Activated CD4-positive, CD25-positive, alpha-beta regulatory T cell treated with anti-CD3 and anti-CD28 coated beads, Interleukin-2, amount 50 U/mL, for 16 hours (primary cell): ENCODE results near the gene ANO6.
"Not testable (repeated sequence)": the region's sequence is repeated elsewhere in the genome, so short reads cannot be mapped to it uniquely, and the experiment has no call there.

ENCODE experiments used
- DNase-seq: peaks from one replicate; pipeline ENCODE4 v3.0.0-alpha.2; 2020; ENCODE audit warnings: low read depth, low spot score

Gene ANO6

DNA sequence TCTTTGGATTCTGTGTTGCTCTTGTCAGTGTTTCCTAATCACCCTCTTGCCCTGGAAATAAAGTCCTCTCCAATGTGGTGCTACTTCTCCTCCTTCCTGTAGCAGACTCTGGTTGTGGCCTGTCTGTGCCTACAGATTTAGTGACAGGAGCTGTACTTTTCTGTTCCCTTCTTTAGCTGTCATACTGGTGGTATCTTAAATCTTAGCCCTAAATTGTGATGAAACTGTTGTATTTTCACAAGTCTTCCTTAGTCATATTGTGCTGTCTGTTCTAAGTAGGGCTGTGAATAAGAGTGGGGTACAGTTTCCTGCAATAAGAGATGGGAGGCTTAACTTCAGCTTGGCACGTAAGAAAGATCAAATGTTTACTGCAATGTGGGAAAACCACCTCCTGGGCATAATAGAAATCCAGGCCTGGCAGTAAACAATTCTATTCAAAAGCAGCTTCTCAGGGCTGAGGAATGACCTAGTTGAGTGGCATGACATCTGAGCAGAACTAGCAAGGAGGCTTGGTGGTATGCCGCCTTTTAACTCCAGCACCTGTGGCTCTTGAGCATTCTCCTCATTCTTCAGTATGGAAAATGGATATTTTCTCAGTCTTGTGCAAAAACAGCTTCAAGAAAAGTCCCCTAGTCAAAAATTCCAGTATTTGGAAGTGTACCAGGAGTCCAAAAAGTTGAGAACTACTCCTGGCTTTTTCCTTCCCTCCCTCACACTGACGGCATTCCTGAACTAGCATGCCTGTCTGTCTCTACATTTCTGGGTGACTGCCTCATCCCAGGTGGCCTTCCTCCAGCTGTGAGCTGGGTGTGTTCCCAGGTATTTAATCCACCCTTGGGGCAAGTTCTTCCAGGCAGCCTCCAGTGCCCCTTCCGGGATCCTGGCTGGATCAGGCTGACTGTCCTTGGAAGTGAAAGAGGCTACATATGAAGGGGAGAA is 19.5 kb downstream of the ANO6 start:
- DNase-seq: no peak

GRCh38 chr12:45236383-45236782 is 20.5 kb downstream of the ANO6 start:
- DNase-seq: not testable (repeated sequence)

DNA sequence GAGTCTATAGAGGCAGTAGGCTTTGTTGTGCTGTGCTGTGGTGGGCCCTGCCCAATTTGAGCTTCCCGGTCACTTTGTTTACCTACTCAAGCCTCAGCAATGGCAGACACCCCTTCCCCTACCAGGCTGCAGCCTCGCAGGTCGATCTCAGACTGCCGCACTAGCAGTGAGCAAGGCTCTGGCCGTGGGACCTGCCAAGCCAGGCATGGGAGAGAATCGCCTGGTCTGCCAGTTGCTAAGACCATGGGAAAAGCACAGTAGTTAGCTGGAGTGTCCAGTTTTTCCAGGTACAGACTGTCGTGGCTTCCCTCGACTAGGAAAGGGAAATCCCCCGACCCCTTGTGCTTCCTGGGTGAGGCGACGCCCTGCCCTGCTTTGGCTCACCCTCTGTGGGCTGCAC is 26.3 kb downstream of the ANO6 start:
- no peak for DNase-seq

- no peak for DNase-seq
Observed at GRCh38 chr12:45243963-45244362, 28.1 kb downstream of the ANO6 start.

GRCh38 chr12:45244561-45245343 is 28.9 kb downstream of the ANO6 start:
- DNase-seq: no peak

DNA sequence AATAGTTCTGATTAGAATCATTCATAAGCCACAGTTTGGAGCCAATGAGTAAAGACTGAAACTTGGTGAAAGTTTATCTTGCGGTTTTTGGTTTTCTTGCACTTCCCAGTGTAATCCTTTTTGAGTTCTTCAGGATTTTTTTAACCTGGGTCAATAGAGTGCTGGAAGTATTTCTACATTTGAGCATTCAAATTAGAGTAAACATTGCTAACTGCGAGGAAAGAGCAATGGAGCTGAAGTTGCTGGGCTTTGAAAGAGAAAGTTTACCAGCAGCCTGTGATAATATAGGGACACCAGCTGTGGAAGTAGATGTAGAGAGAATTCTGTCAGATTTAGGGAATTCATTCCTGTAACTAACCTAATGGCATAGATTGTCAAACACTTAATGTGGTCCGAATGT is 30.3 kb downstream of the ANO6 start:
- no peak for DNase-seq

GRCh38 chr12:45247589-45247988 is 31.7 kb downstream of the ANO6 start:
- no peak for DNase-seq

GRCh38 chr12:45248095-45248494 is 32.2 kb downstream of the ANO6 start:
- DNase-seq: no peak

- DNase-seq: no peak
Observed at GRCh38 chr12:45254254-45254653, 38.4 kb downstream of the ANO6 start.

DNA sequence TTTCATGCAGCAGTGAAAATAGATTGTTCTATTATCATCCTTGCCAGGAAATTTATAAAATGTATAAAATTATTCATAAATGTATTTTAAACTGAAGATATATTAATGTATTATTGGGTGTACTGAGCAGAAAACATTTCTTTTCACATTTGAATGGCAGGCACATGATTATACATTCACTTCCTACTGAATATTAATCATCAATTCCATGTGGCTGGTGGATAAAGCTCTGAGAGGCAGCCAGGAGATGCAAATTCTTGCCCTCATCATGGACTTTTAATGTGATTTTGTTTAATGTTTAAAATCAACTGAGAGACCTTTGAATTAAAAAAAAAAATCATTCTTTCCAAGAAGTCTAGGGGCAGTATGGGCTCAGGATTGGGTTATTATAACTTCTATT is 40.8 kb downstream of the ANO6 start:
- DNase-seq: no peak

DNA sequence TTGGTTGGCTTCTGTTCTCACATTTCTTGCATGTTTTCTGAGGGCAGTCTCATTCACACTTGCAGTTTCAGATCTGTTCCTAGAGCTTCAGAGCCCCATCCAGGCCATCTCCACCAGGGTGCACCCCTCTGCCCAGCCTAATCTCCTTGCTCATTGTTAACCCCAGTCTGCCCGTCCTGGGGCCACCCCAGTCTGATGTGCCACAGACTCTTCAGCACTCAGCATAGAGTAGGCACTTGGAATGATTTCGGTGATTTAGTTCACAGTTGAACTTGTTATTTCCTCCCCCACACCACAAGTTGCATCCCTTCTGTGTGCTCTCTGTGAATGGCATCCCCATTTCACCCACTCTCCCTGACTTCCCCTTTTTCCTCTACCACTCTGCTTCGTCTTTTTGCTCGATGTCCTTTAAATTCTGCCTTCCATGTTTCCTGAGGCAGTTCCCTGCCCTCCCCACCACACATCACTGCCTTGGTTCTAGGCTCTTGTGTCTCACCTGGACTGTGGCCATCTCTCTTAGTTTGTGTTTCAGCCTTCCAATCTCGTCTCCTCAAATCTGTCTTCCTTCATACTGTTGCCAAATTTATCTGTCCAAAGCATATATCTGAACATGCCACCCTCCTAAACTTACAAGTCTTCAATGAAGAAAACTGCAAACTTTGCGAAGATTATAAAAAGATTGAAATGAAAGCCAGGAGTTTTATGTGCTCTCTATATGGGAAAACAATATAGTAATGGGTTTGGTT is 41.5 kb downstream of the ANO6 start:
- no peak for DNase-seq

GRCh38 chr12:45259675-45260074 is 43.8 kb downstream of the ANO6 start:
- DNase-seq: no peak

- DNase-seq: no peak
Observed at GRCh38 chr12:45260104-45260815, 44.4 kb downstream of the ANO6 start.

DNA sequence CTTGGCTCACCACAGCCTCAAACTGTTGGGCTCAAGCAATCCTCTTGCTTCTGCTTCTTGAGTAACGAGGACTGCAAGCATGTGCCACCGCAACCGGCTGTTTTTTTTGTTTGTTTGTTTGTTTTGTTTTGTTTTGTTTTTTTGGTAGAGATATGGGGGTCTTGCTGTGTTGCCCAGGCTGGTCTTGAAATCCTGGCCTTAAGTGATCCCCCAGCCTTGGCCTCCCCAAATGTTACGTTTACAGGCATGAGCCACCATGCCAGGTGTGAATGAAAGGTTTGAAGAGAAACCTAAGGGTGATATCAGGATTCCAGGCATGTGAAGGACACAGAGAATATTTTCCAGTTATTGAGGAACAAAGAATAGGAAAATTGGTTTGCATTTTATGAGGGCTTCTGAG is 45.0 kb downstream of the ANO6 start:
- DNase-seq: no peak

DNA sequence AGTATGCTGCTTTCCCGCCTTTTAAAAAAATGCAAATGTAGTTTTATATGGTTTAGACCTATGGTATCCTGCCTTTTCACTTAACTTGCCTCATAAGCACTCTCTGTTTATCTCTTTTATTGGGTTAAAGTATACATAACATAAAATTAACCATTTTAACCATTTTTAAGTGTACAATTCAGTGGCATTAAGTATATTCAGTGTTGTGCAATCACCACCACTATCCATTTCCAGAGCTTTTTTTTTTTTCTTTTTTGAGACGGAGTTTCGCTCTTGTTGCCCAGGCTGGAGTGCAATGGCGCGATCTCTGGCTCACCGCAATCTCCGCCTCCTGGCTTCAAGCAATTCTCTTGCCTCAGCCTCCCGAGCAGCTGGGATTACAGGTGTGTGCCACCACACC is 46.3 kb downstream of the ANO6 start:
- DNase-seq: not testable (repeated sequence)

GRCh38 chr12:45263587-45263986 is 47.7 kb downstream of the ANO6 start:
- no peak for DNase-seq

GRCh38 chr12:45268672-45269411 is 52.9 kb downstream of the ANO6 start:
- no peak for DNase-seq

DNA sequence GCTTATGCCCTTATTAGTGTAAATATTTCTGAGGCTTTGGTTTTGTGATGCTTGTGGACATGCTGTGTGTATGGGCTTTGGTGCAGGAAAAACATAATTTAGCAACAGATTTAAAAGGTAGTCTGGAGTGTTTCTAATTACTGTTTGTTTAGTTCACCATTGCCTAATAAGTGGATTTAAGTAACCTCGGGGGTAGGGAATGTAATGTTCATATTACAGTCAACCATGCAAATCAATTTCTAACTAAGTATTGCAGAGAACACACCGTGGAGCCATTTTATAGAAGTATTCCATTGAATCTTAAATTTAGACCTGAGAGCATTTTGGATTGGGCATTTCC is 53.5 kb downstream of the ANO6 start:
- DNase-seq: no peak

- DNase-seq: no peak
Observed at GRCh38 chr12:45270951-45271350, 55.1 kb downstream of the ANO6 start.

DNA sequence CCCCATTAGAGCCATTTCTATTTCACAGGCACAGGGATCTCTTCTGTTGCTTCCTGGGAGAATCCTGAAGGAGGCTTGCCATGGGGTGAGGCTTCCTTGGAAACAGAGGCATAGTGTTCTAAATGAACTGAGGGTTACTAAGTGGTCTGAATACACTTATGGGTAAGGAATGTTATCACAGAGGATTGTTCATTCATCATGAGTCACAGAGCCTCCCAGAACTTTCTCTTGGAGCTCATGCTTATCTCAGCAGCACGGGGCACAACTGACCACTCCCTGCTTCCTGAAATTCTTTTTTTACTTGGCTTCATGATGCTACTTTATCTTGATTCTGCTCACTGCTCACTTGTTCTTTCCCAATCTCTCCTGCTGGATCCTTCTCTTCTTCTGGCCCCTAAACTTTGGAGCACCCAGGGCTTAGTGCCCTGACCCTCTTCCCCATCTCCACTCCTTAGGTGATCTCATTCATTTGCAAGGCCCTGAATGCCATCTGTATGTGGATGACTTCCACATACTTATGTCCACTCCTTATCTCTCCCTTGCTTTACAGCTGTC is 57.9 kb downstream of the ANO6 start:
- no peak for DNase-seq
